H54 (cell line): Measurements from ENCODE around the gene MAB21L1.

ENCODE experiments used
- DNase-seq: peaks from one replicate; pipeline ENCODE4 v3.0.0; 2011; ENCODE audit warnings: low spot score, mixed read lengths; ENCODE audit not compliant: insufficient read length
- FAIRE-seq: peaks from 3 replicates; lab custom pipeline; 2011; peaks lifted over from hg19 to GRCh38; lab: Jason Lieb, UNC
- POLR2A ChIP-seq: IDR thresholded peaks from 2 replicates; pipeline ENCODE4 v1.6.1; 2011; ENCODE audit warnings: low read depth, mild to moderate bottlenecking, low read length

The MAB21L1 gene

DNA sequence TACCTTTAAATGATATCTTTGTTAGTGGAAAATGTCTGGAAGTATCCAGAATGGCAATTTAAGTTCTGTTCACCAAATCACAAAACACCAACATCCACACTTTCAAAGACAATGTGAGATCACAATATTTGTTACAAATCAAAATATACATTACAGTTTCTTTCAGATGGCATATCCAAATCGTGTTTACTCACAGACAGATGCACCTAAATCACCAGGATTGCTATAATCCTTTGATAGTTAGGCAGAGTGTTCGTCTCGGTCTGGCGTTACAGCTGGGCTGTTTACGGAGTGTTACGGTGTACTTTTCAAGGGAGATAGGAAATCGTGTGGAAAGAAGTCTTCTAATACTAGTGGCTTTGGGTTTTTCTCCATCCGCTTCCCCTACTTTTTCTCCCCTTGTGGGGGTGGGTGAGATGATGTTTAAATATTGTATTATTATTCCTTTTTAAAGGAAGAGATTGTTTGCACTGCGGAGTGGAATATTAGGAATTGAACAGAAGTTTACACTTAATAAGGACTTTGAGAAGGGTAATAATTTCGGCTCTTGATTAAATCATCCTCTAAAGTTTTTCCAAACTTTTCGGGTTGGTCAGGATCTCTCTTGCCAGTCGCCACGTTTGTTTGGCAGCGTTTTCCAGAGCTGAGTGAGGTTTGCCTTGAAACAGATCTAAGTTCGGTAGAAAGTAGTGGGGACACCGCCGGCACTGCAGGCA, 1.8 kb downstream of the MAB21L1 start:
- FAIRE-seq = no peak

DNA sequence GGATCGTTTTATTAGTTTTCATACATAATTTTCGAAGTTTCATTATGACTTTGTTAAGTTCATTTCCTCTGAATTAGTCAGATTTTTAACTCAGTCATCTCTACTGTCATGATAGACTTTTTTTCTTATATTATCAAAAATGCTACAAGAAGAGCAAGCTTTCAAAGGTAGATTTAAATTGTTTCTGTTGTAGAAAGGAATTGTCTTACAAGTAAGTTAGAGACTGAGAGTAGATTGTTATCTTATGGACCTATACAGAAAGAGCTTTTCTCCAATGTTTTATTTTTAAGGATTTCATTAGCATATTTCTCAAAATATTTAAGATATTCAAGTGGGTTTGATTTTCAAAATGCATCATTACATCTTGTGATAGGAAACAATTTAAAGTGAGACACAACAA, 2.7 kb downstream of the MAB21L1 start:
- no peak for TF ChIP-seq POLR2A
- DNase-seq = no peak
- no peak for FAIRE-seq

More for the DNA sequence above, 1.8 kb downstream of the MAB21L1 start:
- TF ChIP-seq POLR2A = no peak
- no peak for DNase-seq

GRCh38 chr13:35473206-35473775, 3.2 kb downstream of the MAB21L1 start:
- DNase-seq = no peak
- TF ChIP-seq POLR2A = no peak
- no peak for FAIRE-seq

DNA sequence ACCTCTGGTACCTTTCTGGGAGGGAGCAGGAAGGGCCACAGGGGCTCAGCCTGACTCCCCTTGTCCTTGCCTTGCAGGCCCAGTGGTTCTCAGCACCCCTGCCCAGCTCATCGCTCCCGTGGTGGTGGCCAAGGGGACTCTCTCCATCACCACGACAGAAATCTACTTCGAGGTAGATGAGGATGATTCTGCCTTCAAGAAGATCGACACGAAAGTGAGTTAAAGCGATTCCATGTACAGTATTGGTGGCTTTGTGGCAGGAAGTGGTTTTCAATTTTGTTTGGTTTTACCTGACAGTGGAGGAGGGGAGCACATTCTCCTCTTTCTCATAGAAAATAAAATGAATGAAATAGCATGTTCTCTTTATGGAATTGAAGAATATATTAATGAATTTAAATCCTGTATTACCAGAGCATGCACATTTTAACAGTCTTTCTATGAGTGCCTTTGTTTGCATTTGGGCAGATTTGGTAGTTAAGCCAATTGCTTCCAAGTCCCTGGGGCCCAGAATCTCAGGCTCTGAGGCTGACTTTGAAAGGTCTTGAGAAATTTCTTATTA, 4.1 kb downstream of the MAB21L1 start:
- no peak for DNase-seq
- FAIRE-seq = no peak
- no peak for TF ChIP-seq POLR2A

- FAIRE-seq (no peak), DNase-seq (no peak)
- no peak for TF ChIP-seq POLR2A
Measured at GRCh38 chr13:35471706-35472322, 4.7 kb downstream of the MAB21L1 start.

GRCh38 chr13:35470671-35471661, 5.5 kb downstream of the MAB21L1 start:
- DNase-seq = no peak
- no peak for FAIRE-seq
- TF ChIP-seq POLR2A = no peak

GRCh38 chr13:35469806-35470525, 6.5 kb downstream of the MAB21L1 start:
- TF ChIP-seq POLR2A = no peak
- no peak for FAIRE-seq
- DNase-seq = no peak

- FAIRE-seq (no peak), DNase-seq (no peak)
- no peak for TF ChIP-seq POLR2A
Measured at GRCh38 chr13:35468195-35468594, 8.3 kb downstream of the MAB21L1 start.

GRCh38 chr13:35465371-35465770, 11.1 kb downstream of the MAB21L1 start:
- DNase-seq (no peak), FAIRE-seq (no peak)
- no peak for TF ChIP-seq POLR2A

DNA sequence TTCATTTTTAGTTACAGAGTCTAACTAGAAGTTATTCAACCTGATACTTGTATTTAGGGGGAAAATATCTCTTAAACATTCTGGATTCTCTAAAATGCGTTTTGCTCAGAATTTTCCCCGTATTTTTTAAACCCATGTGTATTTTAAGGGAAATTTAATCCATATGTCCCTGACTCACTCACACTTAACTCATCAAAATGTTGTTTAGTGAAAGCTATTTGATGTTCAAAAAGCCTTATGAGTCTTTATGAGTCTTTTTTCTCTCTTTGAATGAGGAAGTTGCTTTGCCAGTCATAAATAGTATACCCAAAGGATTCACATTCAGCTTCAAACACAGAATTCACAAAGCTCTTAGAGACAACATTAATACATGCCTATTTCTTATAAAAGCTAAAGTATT, 16.4 kb downstream of the MAB21L1 start:
- no peak for FAIRE-seq
- no peak for TF ChIP-seq POLR2A
- no peak for DNase-seq

- DNase-seq = no peak
- FAIRE-seq = no peak
- TF ChIP-seq POLR2A = no peak
Measured at GRCh38 chr13:35457258-35457657, 19.2 kb downstream of the MAB21L1 start.

- TF ChIP-seq POLR2A = no peak
- no peak for FAIRE-seq
- no peak for DNase-seq
Measured at GRCh38 chr13:35455022-35455421, 21.5 kb downstream of the MAB21L1 start.

GRCh38 chr13:35449821-35450220, 26.7 kb downstream of the MAB21L1 start:
- TF ChIP-seq POLR2A = no peak
- FAIRE-seq (no peak), DNase-seq (no peak)
